HCEC 1CT (cell line): ENCODE data around the gene BTBD6.

ENCODE experiments used
- DNase-seq: peaks from one replicate; pipeline ENCODE4 v3.0.0-alpha.2; 2017

BTBD6 gene

GRCh38 chr14:105241641-105242040 lies 6.7 kb upstream of the BTBD6 start:
- no peak for DNase-seq

GRCh38 chr14:105244334-105244733 lies 4.0 kb upstream of the BTBD6 start:
- no peak for DNase-seq

- no peak for DNase-seq
Observed at GRCh38 chr14:105247026-105247425, 1.3 kb upstream of the BTBD6 start.

- no peak for DNase-seq
Observed at GRCh38 chr14:105247715-105248367, 492 bp upstream of the BTBD6 start.

GRCh38 chr14:105249182-105250007 lies 1.1 kb downstream of the BTBD6 start:
- DNase-seq = no peak

- DNase-seq = no peak
Observed at GRCh38 chr14:105250008-105250366, 1.7 kb downstream of the BTBD6 start.

GRCh38 chr14:105250986-105251385 lies 2.7 kb downstream of the BTBD6 start:
- DNase-seq = no peak

GRCh38 chr14:105251920-105252319 lies 3.6 kb downstream of the BTBD6 start:
- DNase-seq = no peak

GRCh38 chr14:105252552-105253328 lies 4.4 kb downstream of the BTBD6 start:
- no peak for DNase-seq

- no peak for DNase-seq
Observed at GRCh38 chr14:105253329-105253682, 5.0 kb downstream of the BTBD6 start.

- DNase-seq = peak; percentile 60
Observed at GRCh38 chr14:105255021-105255507, 6.7 kb downstream of the BTBD6 start.

- DNase-seq = no peak
Observed at GRCh38 chr14:105256292-105256960, 8.1 kb downstream of the BTBD6 start.

- no peak for DNase-seq
Observed at GRCh38 chr14:105257464-105257863, 9.1 kb downstream of the BTBD6 start.

GRCh38 chr14:105258846-105259245 lies 10.5 kb downstream of the BTBD6 start:
- DNase-seq = no peak

GRCh38 chr14:105260959-105261358 lies 12.6 kb downstream of the BTBD6 start:
- DNase-seq = no peak

GRCh38 chr14:105261781-105262180 lies 13.4 kb downstream of the BTBD6 start:
- no peak for DNase-seq

GRCh38 chr14:105267820-105268548 lies 19.7 kb downstream of the BTBD6 start:
- DNase-seq = no peak

GRCh38 chr14:105268736-105269354 lies 20.5 kb downstream of the BTBD6 start:
- DNase-seq = no peak

GRCh38 chr14:105269405-105269804 lies 21.1 kb downstream of the BTBD6 start:
- DNase-seq = no peak

GRCh38 chr14:105271224-105271890 lies 23.0 kb downstream of the BTBD6 start:
- DNase-seq = no peak

- no peak for DNase-seq
Observed at GRCh38 chr14:105272623-105273022, 24.3 kb downstream of the BTBD6 start.
